GM21515 (cell line): ENCODE results near the gene PAX8.
"Not testable (repeated sequence)": the region's sequence is repeated elsewhere in the genome, so short reads cannot be mapped to it uniquely, and the experiment has no call there.

Source experiments
- ATAC-seq: cut with Tn5 transposase; IDR thresholded peaks from one replicate; pipeline ENCODE4 v1.9.1; 2021; ENCODE audit not compliant: unreplicated experiment

Gene PAX8

DNA sequence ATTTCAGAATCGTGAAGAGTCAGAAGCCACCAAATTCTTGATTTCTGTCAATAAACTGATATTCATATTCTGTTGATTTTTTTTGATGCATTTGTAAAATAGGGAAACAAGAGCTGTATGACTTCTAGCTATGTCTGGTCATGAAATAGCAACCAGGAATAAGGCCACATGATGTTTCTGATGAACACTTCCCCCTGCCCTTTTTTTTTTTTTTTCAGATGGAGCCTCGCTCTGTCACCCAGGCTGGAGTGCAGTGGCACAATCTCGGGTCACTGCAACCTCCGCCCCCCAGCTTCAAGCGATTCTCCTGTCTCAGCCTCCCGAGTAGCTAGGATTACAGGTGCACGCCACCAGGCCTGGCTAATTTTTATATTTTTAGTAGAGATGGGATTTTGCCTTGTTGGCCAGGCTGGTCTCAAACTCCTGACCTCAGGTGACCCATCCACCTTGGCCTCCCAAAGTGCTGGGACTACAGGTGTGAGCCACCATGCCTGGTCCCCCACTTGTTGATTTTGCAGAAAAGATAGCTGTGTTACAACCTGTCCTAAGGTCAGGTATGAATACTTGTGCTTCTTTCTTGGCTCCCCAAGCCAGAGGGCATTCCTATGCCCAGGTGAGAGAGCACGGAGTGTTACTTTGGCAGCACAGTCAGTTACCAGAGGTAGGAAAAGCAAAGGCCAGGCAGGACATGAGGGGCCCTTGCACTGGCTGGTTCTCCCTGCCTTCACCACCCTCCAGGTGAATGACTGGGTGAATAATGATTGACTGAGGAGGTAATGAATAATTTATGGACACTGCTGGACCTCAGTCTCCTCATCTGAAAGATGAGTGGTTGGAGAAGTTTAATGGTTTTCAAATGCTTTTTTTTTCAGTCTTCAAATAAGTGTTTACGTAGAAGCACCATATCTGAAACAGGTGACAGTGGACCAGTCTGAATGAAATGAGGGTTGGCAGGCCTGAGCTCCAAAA, 39.6 kb downstream of the PAX8 start:
- no peak for ATAC-seq

DNA sequence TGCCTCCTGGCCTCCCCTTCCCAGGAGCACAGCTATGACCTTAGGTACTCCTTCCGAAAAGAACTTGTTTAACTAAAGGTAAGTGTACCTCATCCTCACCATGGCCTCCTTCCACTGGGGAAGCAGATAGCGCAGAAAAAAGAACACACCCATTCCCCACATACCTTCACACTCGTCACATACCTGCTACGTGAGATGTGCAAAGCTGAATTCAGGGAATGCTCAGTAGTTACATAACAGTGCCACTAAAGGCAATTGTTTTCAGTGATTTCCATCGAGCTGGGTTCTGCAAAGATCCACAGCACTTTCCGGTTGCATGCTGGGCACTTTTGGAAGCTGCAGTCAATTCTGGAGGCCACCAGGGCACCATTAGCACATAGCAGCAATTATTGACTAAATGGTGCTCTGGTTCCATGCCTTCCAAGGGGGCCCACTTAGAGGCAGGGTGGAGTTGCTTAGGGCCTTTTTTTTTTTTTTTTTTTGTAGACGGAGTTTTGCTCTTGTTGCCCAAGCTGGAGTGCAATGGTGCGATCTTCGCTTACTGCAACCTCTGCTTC, 41.0 kb downstream of the PAX8 start:
- no peak for ATAC-seq

- no peak for ATAC-seq
Observed at GRCh38 chr2:113236367-113237159, 42.2 kb downstream of the PAX8 start.

GRCh38 chr2:113235347-113236226, 43.1 kb downstream of the PAX8 start:
- not testable (repeated sequence) for ATAC-seq

DNA sequence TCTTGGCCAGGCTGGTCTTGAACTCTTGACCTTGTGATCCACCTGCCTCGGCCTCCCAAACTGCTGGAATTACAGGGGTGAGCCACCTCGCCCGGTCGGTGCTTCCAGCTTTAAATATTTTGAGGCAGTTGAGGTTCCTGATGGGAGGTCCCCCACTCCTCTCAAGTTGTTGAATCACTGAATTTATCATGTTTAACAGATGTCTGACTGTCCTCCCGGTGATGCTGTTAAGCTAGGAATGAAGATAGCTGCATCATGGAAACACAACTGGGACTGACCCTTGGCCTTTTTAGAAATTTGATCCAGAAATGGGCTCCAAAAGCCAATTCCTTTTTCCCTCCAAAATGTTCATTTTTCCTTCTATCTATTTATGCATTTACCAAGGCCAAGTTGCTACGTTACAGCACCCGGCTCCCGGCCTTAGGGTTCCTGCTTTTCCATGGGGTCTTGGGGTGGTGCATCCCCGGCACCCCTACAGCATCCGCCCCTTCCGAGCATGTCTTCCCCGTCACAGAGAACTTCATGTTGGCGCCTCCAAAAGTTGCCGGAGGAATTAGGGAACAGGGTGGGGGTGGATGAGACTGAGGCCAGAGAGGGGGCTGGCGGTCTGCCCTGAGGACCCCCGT, 43.9 kb downstream of the PAX8 start:
- no peak for ATAC-seq

DNA sequence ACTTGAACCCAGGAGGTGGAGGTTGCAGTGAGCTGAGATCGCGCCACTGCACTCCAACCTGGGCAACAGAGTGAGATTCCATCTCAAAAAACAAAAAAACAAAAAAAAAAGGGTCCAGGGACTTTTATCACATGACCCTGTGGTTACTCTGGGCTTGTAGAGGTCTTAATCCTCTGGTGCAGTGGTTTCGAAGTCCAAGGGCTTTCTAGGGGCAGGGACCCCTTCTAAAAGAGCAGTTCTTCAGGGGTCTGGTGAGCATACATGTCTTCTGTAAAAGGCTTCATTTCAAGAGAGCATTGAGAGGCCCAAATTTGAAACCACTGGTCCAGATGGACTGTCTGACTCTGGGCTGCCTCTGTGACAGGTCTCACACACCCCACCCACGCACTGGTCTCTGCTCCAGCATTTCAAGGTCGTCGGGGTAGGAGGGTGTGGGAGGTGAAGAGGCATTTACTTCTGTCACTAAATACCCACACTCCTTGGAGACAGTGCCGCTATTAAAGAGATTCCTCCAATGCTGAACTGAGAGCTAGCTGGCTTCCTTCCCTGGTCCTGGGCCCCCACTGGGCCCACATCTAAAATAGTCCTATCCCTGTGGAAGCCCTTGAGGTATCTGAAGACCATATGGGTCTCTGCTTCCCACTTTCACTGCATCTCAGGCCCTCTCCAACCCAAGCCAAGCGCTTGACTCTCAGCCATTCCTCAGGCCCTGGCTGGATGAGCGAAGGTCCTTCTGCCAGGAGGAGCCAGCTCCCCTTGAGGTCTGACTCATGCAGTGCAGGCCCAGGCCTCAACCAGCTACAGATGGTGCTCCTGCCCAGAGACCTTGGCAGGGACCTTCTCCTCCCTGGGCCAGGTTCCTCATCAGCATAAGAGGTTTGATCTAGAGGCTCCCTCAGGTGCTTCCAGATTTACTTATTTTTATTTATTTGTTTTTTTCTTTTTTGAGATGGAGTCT, 44.8 kb downstream of the PAX8 start:
- no peak for ATAC-seq

DNA sequence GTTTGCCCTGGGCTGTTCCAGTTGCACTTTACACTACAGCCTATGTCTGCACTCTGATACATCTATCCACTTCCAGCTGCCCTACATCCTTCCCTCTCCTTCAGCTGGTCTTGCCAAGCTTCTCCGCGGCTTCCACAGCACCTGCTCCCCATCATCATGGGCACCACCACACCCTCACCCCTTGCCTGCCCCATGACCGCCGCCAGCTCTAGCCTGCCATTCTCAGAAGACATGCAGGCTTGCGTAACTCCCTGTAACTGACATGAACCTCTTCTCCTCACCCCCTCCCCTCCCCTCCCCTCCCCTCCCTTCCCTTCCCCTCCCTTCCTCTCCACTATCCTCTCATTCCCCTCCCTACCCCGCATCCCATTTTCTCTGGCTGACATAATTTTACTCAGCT, 46.0 kb downstream of the PAX8 start:
- ATAC-seq, result no peak

DNA sequence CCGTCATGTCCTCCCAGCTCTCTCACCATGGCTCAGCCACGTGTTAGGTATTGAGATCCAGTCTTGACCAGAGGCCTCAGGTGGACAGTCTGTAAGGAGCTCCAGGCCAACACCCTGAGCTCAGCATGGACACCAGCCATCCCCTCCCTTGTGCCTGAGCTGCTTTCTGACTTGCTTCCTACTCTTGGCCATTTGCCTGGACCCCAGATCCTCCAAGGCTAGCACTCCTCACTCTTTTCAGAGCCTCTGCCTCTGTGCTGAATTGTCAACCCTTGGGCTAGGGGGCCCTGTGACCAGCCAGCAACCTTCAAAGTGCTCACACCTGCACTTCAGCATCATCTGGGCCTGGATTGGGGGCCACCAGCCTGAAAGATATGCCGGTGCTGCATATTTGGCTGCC, 46.6 kb downstream of the PAX8 start:
- ATAC-seq, result no peak

- no peak for ATAC-seq
Observed at GRCh38 chr2:113231064-113231463, 47.7 kb downstream of the PAX8 start.

DNA sequence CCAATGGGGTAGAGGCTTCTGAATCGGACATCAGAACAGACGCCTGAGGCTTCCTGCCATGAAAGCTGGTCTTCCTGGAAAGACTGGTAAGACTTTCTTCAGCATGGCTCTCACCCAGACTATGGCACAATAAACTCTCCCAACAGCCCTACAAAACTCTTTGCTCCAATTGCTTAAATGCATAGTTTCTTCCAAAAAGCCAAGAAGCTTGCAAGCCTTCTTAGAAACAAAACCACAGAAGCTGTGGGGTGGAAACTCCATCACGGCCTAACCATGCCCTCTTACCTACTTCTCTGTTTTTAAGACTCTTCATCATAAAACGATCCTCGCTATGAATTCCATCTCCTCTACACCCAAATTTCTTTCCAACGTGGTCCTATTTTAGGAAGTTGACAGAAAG, 48.2 kb downstream of the PAX8 start:
- ATAC-seq, result no peak

GRCh38 chr2:113229795-113230194, 48.9 kb downstream of the PAX8 start:
- no peak for ATAC-seq

DNA sequence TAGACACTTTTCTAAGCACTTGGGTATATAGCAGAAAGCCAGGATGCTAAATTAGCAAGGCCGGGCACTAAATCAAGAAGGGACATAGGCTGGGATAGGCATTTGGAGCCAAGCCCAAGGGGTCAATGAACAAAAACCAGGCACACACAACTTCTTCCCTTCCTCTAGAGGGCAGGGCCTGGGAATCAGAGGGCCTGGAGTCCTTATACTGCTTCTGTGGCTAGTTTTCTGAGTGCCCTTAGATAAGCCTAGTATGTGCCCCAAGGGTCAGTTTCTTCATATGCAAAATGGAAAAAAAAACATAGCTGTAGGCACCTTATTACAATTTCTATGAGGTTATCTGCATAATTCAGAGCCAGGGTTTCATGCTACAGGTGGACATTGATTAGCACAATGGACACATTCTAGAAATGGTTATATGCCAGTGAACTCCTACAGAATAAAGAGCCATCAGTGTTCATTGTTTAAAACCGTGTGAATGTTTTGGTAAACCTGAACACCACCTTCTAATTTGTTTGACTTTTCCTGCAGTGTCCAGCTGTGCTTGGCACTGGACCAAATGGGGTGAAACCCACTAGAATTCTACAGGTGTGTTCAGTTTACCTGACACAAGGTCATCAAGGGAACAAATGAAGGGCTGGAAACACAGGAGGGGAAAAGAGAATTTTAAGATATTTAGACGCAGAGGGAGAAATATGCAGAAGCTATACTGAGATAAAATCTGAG, 49.6 kb downstream of the PAX8 start:
- ATAC-seq, result no peak

- ATAC-seq, result no peak
Observed at GRCh38 chr2:113228351-113228750, 50.4 kb downstream of the PAX8 start.

- ATAC-seq, result no peak
Observed at GRCh38 chr2:113227698-113228097, 51.0 kb downstream of the PAX8 start.

DNA sequence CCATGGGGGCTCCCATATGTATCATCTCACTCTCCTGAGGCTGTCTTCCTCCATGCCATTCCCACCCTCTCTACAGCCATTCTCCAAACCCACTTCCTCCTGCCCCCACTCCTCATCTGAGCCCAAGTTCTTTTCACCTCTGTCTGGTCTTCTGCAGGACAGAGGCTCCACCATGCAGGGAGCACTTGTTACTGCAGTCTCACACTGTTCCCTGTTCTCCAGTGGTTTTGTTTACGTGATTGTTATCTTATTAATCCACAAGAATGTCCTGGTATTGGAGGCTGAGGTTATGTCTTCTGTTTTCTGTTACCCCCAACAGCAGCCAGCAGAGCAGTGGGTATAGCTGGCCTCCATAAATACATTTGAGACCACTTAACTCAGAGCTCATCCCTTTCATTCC, 51.4 kb downstream of the PAX8 start:
- ATAC-seq, result no peak

GRCh38 chr2:113226462-113226861, 52.3 kb downstream of the PAX8 start:
- ATAC-seq, result no peak

- no peak for ATAC-seq
Observed at GRCh38 chr2:113225263-113226259, 53.2 kb downstream of the PAX8 start.
